HFFc6 (cell line): Measurements from ENCODE around the gene MOB3A. TPM values are rescaled to one million over a fixed set of nuclear protein-coding genes. Genes with fewer than 3 reads are reported as not detected.
"Not testable (repeated sequence)": the region's sequence is repeated elsewhere in the genome, so short reads cannot be mapped to it uniquely, and the experiment has no call there.

Experiments
- DNase-seq: peaks from one replicate; pipeline ENCODE4 v3.0.0-alpha.2; 2018
- H3K27ac Mint-ChIP-seq: 2 replicates; pipeline ENCODE4 v1.8.0; 2020; ENCODE audit warnings: mild to moderate bottlenecking, mixed read lengths
- H3K27me3 Mint-ChIP-seq: 2 replicates; pipeline ENCODE4 v1.8.0; 2021; ENCODE audit warnings: mild to moderate bottlenecking, moderate library complexity, mixed read lengths; ENCODE audit not compliant: insufficient read depth
- H3K36me3 Mint-ChIP-seq: 2 replicates; pipeline ENCODE4 v1.8.0; 2021; ENCODE audit warnings: low read depth, mixed read lengths
- H3K4me1 Mint-ChIP-seq: 2 replicates; pipeline ENCODE4 v1.8.0; 2020; ENCODE audit warnings: low read depth, mixed read lengths
- H3K4me3 Mint-ChIP-seq: 2 replicates; pipeline ENCODE4 v1.8.0; 2020; ENCODE audit warnings: mild to moderate bottlenecking, moderate library complexity, mixed read lengths
- H3K9me3 Mint-ChIP-seq: 2 replicates; pipeline ENCODE4 v1.8.0; 2020; ENCODE audit warnings: mild to moderate bottlenecking, mixed read lengths
- CTCF ChIP-seq: fragments of 200-600 bp; sonication (generic); IDR thresholded peaks from 2 replicates; pipeline ENCODE4 v1.5.0; 2021; ENCODE audit warnings: antibody characterized with exemption, mild to moderate bottlenecking
- total RNA-seq, 6 experiments: library from RNA; stranded (reverse); fragmentation: NEBNext Ultra II Directional; extraction: Animal tissue kit (Norgen Biotek cat#: 25700); gene quantifications; 2 replicates in 1 of 6; 3 replicates in 5 of 6; pipeline ENCODE4 v1.2.3, GENCODE V29; 2021

Gene MOB3A
- total RNA-seq, 6 experiments from 2014 or later, result 47.1 to 52.6 (median 51.2) TPM

DNA sequence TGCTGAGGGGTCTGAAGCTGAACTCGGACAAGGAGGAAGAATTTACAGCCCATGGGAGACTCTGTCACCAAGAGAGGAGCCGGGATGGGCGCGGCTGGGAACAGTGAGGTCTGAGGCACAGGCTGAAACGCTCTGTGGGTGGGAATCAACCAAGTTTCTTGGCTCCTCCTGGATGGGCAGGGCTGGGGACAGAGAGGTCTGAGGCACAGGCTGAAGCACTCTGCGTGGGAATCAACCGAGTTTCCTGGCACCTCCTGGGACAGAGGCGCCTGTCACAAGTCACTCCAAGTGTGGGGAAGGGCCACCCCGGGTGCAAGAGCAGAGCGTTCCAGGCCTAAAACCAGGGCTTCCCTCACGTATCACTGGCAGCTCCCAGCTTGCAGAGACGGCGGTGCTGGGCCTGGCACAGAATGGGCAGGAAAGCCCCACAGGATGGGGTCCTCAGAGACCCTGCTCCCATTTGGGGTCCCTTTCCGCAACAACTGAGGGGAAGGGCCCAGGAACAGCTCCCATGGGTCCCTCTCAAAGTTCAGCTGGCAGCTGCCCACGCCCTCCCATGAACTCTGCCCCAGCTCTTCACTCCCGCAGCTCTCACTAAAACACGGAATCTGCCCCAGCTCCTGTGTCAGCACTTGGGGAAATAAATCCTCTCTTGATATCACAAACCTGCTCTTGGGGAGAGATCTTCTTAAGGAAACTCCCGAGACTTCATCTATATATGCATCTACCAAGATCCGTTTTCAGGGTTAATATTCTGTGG, 36.8 kb upstream of the MOB3A start:
- Mint-ChIP-seq H3K4me3 (no peak overlapping the region), H3K36me3 (peaks cover 10% of the 10 kb centered on the region; the same call in 1 of the 2 replicates), H3K27ac (no peak overlapping the region), H3K4me1 (no peaks in the 10 kb centered on the region), H3K27me3 (peaks cover 2% of the 10 kb centered on the region; the same call in 1 of the 2 replicates), H3K9me3 (no peaks in the 10 kb centered on the region)
- no peak for TF ChIP-seq CTCF
- no peak for DNase-seq

GRCh38 chr19:2132191-2132590, 36.1 kb upstream of the MOB3A start:
- Mint-ChIP-seq H3K9me3 (no peaks in the 10 kb centered on the region), H3K27ac (no peak overlapping the region), H3K27me3 (peaks cover 2% of the 10 kb centered on the region; the same call in 1 of the 2 replicates), H3K4me1 (no peaks in the 10 kb centered on the region), H3K4me3 (no peak overlapping the region), H3K36me3 (peaks cover 5% of the 10 kb centered on the region; the same call in 1 of the 2 replicates)
- DNase-seq, result no peak
- no peak for TF ChIP-seq CTCF

DNA sequence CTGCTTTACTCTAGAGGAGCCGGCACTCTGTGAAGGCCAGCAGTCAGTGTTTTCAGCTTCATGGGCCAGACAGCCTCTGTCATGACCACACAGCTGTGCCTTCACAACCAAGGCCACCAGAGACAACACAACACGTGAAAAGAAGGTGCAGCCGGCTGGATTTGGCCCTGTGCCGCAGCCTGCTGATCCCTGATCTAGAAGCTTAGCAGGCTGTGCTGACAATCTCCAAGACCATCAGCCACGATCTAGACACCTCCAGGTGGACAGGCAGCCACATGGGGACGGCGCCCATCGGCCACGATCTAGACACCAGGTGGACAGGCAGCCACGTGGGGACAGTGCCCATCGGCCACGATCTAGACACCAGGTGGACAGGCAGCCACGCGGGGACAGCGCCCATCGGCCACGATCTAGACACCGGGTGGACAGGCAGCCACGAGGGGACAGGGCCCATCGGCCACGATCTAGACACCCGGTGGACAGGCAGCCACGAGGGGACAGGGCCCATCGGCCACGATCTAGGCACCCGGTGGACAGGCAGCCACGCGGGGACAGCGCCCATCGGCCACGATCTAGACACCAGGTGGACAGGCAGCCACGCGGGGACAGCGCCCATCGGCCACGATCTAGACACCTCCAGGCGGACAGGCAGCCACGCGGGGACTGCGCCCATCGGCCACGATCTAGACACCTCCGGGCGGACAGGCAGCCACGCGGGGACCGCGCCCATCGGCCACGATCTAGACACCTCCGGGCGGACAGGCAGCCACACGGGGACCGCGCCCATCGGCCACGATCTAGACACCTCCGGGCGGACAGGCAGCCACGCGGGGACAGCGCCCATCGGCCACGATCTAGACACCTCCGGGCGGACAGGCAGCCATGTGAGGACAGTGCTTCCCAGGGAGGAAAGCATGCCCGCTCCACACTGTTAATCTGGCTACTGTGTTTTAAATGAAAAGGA, 35.2 kb upstream of the MOB3A start:
- not testable (repeated sequence) for H3K36me3 Mint-ChIP-seq, H3K9me3 Mint-ChIP-seq, H3K4me3 Mint-ChIP-seq, H3K27ac Mint-ChIP-seq, H3K4me1 Mint-ChIP-seq, H3K27me3 Mint-ChIP-seq, DNase-seq

DNA sequence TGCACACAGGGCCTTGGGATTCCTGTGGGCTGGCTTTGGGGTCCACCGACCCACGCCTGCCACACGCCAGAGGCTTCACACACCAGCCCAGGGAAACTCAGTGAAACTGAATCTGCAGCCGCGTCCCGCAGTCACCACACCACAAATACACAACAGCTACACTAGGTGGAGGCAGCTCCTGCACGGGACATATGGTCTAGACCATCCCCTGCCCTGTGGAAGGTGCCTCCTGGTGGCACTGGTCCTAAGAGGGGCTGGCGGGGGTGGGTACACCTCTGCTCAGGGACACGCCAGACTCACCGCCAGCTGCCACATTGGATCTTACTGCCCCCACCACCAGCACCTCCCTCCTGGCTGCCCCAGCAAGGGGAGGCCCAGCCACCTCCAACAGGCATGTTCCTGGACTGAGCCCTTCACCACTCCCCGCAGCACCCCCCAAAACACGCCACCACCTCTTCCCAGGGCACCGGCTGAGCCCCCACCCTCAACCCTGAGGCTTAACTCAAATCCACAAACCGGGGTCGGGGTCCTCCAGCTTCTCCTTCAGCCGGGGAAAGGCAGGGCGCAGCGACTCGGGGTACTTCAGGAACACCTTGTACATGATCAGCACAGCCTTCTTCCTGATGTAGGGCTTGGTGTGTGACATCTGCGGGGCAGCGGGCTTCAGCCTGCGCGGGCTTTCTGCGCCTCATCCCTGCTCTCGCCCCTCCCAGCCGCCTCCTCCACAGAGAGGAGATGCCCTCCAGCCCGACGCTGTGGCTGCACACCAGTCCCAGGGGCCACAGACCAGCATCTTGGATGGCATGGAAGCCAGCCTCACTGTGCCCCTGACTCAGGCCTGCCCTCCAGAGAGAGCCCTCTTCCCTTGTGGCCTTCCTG, 34.0 kb upstream of the MOB3A start:
- no peaks in the 10 kb centered on the region for H3K9me3 Mint-ChIP-seq
- H3K4me3 Mint-ChIP-seq, result no peak overlapping the region
- H3K27me3 Mint-ChIP-seq, result no peaks in the 10 kb centered on the region
- H3K27ac Mint-ChIP-seq, result no peak overlapping the region
- H3K36me3 Mint-ChIP-seq, result peaks cover 10% of the 10 kb centered on the region; the same call in 1 of the 2 replicates
- TF ChIP-seq CTCF, result no peak
- H3K4me1 Mint-ChIP-seq, result no peaks in the 10 kb centered on the region
- no peak for DNase-seq

DNA sequence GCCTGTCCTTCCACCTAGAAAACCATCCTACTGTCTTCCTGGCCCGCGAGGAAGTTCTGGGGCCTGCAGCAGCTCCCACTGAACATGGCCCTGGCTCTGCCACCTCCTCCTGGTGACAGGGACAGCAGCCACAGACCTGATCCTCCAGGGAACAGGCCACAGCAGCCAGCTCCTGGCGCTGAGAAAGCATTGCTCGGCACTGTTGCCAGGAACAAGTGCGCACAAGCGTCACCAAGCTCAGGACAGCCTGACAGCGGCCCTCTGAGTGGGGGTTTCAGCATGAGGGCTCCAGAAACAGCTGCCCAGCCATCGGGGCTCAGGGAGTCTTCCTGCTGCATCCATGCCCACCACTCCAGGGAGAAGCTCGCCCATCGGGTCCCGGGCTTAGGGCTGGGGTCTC, 33.4 kb upstream of the MOB3A start:
- TF ChIP-seq CTCF, result no peak
- Mint-ChIP-seq H3K36me3 (peaks cover 10% of the 10 kb centered on the region; the same call in 1 of the 2 replicates), H3K27ac (no peak overlapping the region), H3K4me3 (no peak overlapping the region), H3K4me1 (no peaks in the 10 kb centered on the region), H3K27me3 (no peaks in the 10 kb centered on the region), H3K9me3 (no peaks in the 10 kb centered on the region)
- DNase-seq, result no peak
